ENCODE results near the gene SARM1. TPM values are rescaled to one million over a fixed set of nuclear protein-coding genes. Genes with fewer than 3 reads are reported as not detected.

The SARM1 gene
- total RNA-seq, 3 donors from 2014 or later (not counting 1 experiment from before 2014, with no cell fraction given), result 25.7 to 33.0 (median 26.2) TPM

- H3K9me3 Mint-ChIP-seq, result no peaks in the 10 kb centered on the region
- Histone ChIP-seq H3K36me3 (ENCODE audit: control insufficient read depth, insufficient read depth, low read length) (no peaks in the 10 kb centered on the region), H3K4me1 (ENCODE audit: control insufficient read depth, insufficient read depth, low read length) (no peaks in the 10 kb centered on the region), H3K27ac (ENCODE audit: low read length) (no peak overlapping the region), H3K4me3 (ENCODE audit: low read length) (no peak overlapping the region), H3K9me3 (ENCODE audit: control insufficient read depth, insufficient read depth, low read length) (no peaks in the 10 kb centered on the region), H3K27me3 (ENCODE audit: control insufficient read depth, insufficient read depth, low read length) (peaks cover 2% of the 10 kb centered on the region)
- no peak overlapping the region for H3K4me3 Mint-ChIP-seq
- no peak overlapping the region for H3K27ac Mint-ChIP-seq
- no peaks in the 10 kb centered on the region for H3K4me1 Mint-ChIP-seq
- peaks cover 7 to 28% of the 10 kb centered on the region in 2 donors for H3K27me3 Mint-ChIP-seq (ENCODE audit: low read depth in 2 of 2)
- intact Hi-C loops (cut with micrococcal nuclease), result no loop called here
- DNase-seq, result no peak
- TF ChIP-seq CTCF (IDR thresholded peaks at IDR 0.05), result no peak
- no CpG with 5 or more reads among the region's 1 CpG for WGBS (ENCODE audit: insufficient coverage)
- no peaks in the 10 kb centered on the region for H3K36me3 Mint-ChIP-seq
- ATAC-seq, result no peak
Measured at GRCh38 chr17:28449859-28450258, 78.4 kb downstream of the SARM1 start.

Other genes with a start within 250 kb of the SARM1 start
- 1 to 10 TPM; 4.6 to 8.8 (median 7.5) TPM for gene TMEM97, start 52.5 kb upstream of the SARM1 start, total RNA-seq
- gene IFT20, start 36.2 kb upstream of the SARM1 start, total RNA-seq, result 100 to 1,000 TPM in 1 of 3 donors, 10 to 100 TPM in 2; 50.0 to 109 (median 68.6) TPM
- 10 to 100 TPM; 10.5 to 15.7 (median 14.6) TPM for gene TNFAIP1, start 35.9 kb upstream of the SARM1 start, total RNA-seq
- gene POLDIP2, start 14.2 kb upstream of the SARM1 start, total RNA-seq, result 10 to 100 TPM; 30.8 to 37.0 (median 33.7) TPM
- gene SEBOX, start 6.5 kb upstream of the SARM1 start, total RNA-seq, result not detected
- not detected for gene VTN, start 1.4 kb upstream of the SARM1 start, total RNA-seq
- gene SLC46A1, start 34.5 kb downstream of the SARM1 start, total RNA-seq, result under 1 TPM; 0.54 to 0.84 (median 0.55) TPM
- not detected for gene SLC13A2, start 102.0 kb downstream of the SARM1 start, total RNA-seq
- gene FOXN1, start 134.7 kb downstream of the SARM1 start, total RNA-seq, result not detected
- gene UNC119, start 180.9 kb downstream of the SARM1 start, total RNA-seq, result 100 to 1,000 TPM in 1 of 3 donors, 10 to 100 TPM in 2; 79.1 to 106 (median 79.3) TPM
- 10 to 100 TPM; 88.3 to 95.3 (median 92.3) TPM for gene PIGS, start 199.8 kb downstream of the SARM1 start, total RNA-seq
- gene ALDOC, start 205.2 kb downstream of the SARM1 start, total RNA-seq, result 10 to 100 TPM; 18.2 to 25.4 (median 23.0) TPM
- gene SPAG5, start 227.3 kb downstream of the SARM1 start, total RNA-seq, result 10 to 100 TPM; 18.0 to 19.6 (median 19.3) TPM
- 10 to 100 TPM in 2 of 3 donors, 1 to 10 TPM in 1; 10.0 to 14.6 (median 14.0) TPM for gene RSKR, start 242.5 kb downstream of the SARM1 start, total RNA-seq